ENCODE measurements around the gene DCAF11. TPM values are rescaled to one million over a fixed set of nuclear protein-coding genes. Genes with fewer than 3 reads are reported as not detected.

The DCAF11 gene
- total RNA-seq, 1 donor from 2014 or later = 67.9 TPM

GRCh38 chr14:24078146-24078545, 36.4 kb upstream of the DCAF11 start:
- no peak for DNase-seq (ENCODE audit: low read depth in 2 of 2)

- no peak for DNase-seq (ENCODE audit: low read depth in 2 of 2)
Measured at GRCh38 chr14:24079491-24080141, 35.0 kb upstream of the DCAF11 start.

GRCh38 chr14:24080142-24080530, 34.4 kb upstream of the DCAF11 start:
- DNase-seq (ENCODE audit: low read depth in 2 of 2) = no peak

- peak in 1 of 2 donors; percentile 27 for DNase-seq (ENCODE audit: low read depth in 2 of 2)
Measured at GRCh38 chr14:24080888-24081738, 33.5 kb upstream of the DCAF11 start.

- no peak for DNase-seq (ENCODE audit: low read depth in 2 of 2)
Measured at GRCh38 chr14:24081739-24082211, 32.8 kb upstream of the DCAF11 start.

GRCh38 chr14:24082411-24083080, 32.0 kb upstream of the DCAF11 start:
- DNase-seq (ENCODE audit: low read depth in 2 of 2) = no peak

- no peak for DNase-seq (ENCODE audit: low read depth in 2 of 2)
Measured at GRCh38 chr14:24083462-24083861, 31.1 kb upstream of the DCAF11 start.

- DNase-seq (ENCODE audit: low read depth in 2 of 2) = no peak
Measured at GRCh38 chr14:24084440-24084839, 30.1 kb upstream of the DCAF11 start.

- no peak for DNase-seq (ENCODE audit: low read depth in 2 of 2)
Measured at GRCh38 chr14:24085215-24085614, 29.4 kb upstream of the DCAF11 start.

- no peak for DNase-seq (ENCODE audit: low read depth in 2 of 2)
Measured at GRCh38 chr14:24086193-24086955, 28.2 kb upstream of the DCAF11 start.

- no peak for DNase-seq (ENCODE audit: low read depth in 2 of 2)
Measured at GRCh38 chr14:24087004-24087403, 27.6 kb upstream of the DCAF11 start.

GRCh38 chr14:24088095-24088494, 26.5 kb upstream of the DCAF11 start:
- DNase-seq (ENCODE audit: low read depth in 2 of 2) = no peak

GRCh38 chr14:24089890-24090289, 24.7 kb upstream of the DCAF11 start:
- DNase-seq (ENCODE audit: low read depth in 2 of 2) = no peak

GRCh38 chr14:24092110-24092504, 22.5 kb upstream of the DCAF11 start:
- DNase-seq (ENCODE audit: low read depth in 2 of 2) = no peak

GRCh38 chr14:24092505-24093206, 21.9 kb upstream of the DCAF11 start:
- DNase-seq (ENCODE audit: low read depth in 2 of 2) = no peak

GRCh38 chr14:24093207-24093900, 21.2 kb upstream of the DCAF11 start:
- DNase-seq (ENCODE audit: low read depth in 2 of 2) = no peak

- DNase-seq (ENCODE audit: low read depth in 2 of 2) = peak in 1 of 2 donors; percentile 83
Measured at GRCh38 chr14:24093901-24094840, 20.4 kb upstream of the DCAF11 start, which contains the start of gene PCK2. Gene PCK2, plus strand, starts transcription at chr14:24094311. Its CDS starts 95 bp downstream, at chr14:24094406.

GRCh38 chr14:24094841-24095270, 19.7 kb upstream of the DCAF11 start:
- DNase-seq (ENCODE audit: low read depth in 2 of 2) = peak in 1 of 2 donors; percentile 12

Data from dermis microvascular lymphatic vessel endothelial cell (primary cell).